Activated naive CD4-positive, alpha-beta T cell treated with anti-CD3 and anti-CD28 coated beads, Interleukin-2, amount 50 U/mL, for 72 hours (primary cell): ENCODE data around the gene CYLC2. TPM values are rescaled to one million over a fixed set of nuclear protein-coding genes. Genes with fewer than 3 reads are reported as not detected.

Experiments used
- ATAC-seq, 2 donors: fragments of 150-1000 bp; cut with Tn5 transposase; 2 replicates each; pipeline ENCODE4 v1.10.0; 2021; ENCODE audit warnings: mild to moderate bottlenecking in 2 of 2, moderate library complexity in 2 of 2
- DNase-seq, 2 donors: peaks; one replicate each; pipeline ENCODE4 v3.0.0; 2021 to 2022; ENCODE audit warnings: low spot score in 2 of 2
- H3K27ac Mint-ChIP-seq, 2 donors: one replicate each; pipeline ENCODE4 v1.8.0; 2022; ENCODE audit warnings: mild to moderate bottlenecking in 2 of 2, mixed read lengths in 2 of 2
- H3K36me3 Mint-ChIP-seq, 2 donors: one replicate each; pipeline ENCODE4 v1.8.0; 2022; ENCODE audit warnings: mixed read lengths in 2 of 2
- H3K9me3 Mint-ChIP-seq, 2 donors: one replicate each; pipeline ENCODE4 v1.8.0; 2022; ENCODE audit warnings: mixed read lengths in 2 of 2
- total RNA-seq, 2 donors: library from RNA; stranded (reverse); gene quantifications; one replicate each; pipeline ENCODE4 v1.2.3, GENCODE V29; 2022

CYLC2 gene, protein sequence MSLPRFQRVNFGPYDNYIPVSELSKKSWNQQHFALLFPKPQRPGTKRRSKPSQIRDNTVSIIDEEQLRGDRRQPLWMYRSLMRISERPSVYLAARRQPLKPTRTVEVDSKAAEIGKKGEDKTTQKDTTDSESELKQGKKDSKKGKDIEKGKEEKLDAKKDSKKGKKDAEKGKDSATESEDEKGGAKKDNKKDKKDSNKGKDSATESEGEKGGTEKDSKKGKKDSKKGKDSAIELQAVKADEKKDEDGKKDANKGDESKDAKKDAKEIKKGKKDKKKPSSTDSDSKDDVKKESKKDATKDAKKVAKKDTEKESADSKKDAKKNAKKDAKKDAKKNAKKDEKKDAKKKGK
- total RNA-seq, result not detected

DNA sequence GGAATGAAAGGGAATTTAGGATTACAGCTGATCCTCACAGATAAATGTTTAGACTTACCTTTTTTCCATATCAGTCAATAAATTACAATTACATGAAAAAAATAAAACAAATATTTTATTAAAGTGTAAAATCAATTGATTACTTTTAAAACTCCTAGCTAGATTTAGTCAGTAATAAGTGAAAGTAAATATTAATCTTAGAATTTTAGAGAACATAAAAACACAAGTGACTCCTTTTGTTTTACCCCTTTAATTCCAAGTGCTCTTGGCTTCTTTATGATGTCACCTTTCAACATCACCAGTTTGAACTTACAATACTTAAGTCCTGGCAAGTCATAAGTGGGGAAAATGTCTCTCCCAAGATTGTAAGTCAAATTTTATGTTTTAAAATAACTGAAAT is at the start of gene CYLC2:
TSS of gene CYLC2 (plus strand) at position 301 of the 400 bp plus-strand sequence. CDS start at position 349, 48 bp downstream.
- DNase-seq (no peak), ATAC-seq (no peak)
- Mint-ChIP-seq H3K27ac (no peak within 1 kb of the TSS), H3K36me3 (no peaks in the 10 kb centered on the region), H3K9me3 (no peaks in the 10 kb centered on the region)

DNA sequence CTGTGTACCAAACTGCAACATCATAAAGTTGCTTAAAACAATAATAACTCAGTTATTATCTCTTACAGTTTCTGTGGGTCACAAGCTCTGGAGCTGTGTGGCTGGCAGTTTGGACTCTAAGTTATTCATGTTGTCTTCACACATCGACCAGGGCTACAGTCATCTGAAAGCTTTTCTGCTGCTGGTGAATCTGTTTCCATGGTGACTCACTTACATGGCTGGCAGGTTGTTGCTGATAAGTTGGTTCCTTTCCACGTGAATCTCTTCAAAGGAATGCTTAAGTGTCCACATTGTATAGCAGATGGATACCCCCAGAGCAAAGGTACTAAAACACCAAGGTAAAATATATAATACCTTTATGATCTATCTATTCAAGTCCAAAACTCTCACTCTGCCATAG is 44.8 kb upstream of the CYLC2 start:
- H3K27ac Mint-ChIP-seq, result no peak overlapping the region
- H3K9me3 Mint-ChIP-seq, result peaks cover 9 to 20% of the 10 kb centered on the region in 2 donors
- DNase-seq (no peak), ATAC-seq (no peak)
- no peaks in the 10 kb centered on the region for H3K36me3 Mint-ChIP-seq

DNA sequence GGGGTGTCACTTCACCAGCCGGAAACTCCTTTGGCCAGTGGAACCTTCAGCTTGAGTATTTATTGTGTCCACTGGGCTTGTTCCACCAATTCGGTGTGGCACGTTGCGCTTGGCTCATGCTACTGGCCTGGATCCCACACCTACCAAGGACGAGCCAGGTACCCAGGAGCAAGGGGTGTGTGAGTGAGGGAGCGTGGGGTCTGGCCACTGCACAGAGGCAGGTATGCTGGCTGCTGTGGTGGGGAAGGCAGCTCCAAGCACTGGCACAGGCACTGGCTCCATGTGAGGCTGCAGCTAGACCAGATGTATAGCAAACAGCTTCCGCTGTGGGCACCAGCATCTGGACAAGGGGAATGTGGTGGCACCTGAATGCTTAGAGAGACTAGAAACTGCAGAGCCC is 28.1 kb upstream of the CYLC2 start:
- Mint-ChIP-seq H3K9me3 (peaks cover 27 to 29% of the 10 kb centered on the region in 2 donors), H3K27ac (no peak overlapping the region)

DNA sequence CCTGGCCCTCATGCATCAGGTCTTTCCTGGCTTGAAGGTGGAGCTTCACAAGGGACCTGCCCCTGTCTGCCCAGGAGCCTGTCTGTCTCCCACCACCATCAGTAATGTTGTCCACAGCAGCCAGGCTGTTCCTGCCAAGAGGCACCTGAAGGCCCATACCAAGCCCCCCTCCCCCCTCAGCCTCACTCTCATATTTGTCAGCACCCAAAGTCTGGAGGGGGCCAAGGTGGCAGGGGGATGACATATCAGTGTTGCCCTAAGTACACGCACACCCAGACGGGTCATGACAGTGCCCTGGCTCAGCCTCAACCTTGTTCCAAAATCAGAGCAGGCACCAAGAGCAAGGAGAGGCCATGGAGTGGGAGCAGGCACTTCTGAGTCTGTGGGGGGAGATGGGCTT is 27.2 kb upstream of the CYLC2 start:
- Mint-ChIP-seq H3K9me3 (peaks cover 28 to 30% of the 10 kb centered on the region in 2 donors), H3K36me3 (peaks cover 6 to 15% of the 10 kb centered on the region in 2 donors), H3K27ac (no peak overlapping the region)
- ATAC-seq (no peak), DNase-seq (no peak)

More for the DNA sequence above, 28.1 kb upstream of the CYLC2 start:
- DNase-seq (no peak), ATAC-seq (no peak)
- peaks cover 6 to 15% of the 10 kb centered on the region in 2 donors for H3K36me3 Mint-ChIP-seq

DNA sequence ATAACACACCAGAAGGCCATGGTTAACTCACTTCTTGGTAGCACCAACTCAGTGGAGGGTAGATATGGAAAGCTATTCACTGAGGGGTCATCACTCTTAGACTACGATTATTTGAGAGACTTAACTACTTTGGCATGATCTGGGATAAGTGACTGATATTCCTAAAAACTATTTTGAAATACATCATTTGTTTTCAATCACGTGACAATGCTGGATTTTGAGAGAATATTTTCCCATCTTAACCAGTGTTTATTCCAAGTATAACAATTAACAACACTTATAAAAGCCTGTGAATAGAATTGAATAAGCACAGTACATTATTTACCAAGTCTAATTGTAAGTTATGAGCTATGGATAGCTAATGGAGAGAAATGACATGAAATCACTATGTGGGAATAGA is 22.4 kb upstream of the CYLC2 start:
- H3K9me3 Mint-ChIP-seq, result peaks cover 35 to 36% of the 10 kb centered on the region in 2 donors
- H3K27ac Mint-ChIP-seq, result no peak overlapping the region
- H3K36me3 Mint-ChIP-seq, result peaks cover 6 to 11% of the 10 kb centered on the region in 2 donors
- ATAC-seq, result no peak
- DNase-seq, result no peak

DNA sequence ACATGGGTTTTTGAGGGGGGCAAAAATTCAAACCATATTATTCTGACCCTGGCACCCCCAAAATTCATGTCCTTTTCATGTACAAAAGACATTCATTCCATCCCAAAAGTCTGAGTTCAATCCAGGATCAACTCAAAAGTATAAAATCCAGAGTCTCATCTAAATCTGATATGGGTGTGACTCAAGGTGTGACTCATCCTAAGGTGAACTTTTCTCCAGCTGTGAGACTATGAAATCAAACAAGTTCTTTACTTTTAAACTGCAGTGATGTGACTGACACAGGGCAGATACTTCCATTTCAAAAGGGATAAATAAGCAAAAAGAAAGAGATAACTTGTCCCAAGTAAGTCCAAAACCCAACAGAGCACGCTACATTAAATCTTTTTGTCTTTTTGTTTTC is 20.6 kb upstream of the CYLC2 start:
- no peak overlapping the region for H3K27ac Mint-ChIP-seq

DNA sequence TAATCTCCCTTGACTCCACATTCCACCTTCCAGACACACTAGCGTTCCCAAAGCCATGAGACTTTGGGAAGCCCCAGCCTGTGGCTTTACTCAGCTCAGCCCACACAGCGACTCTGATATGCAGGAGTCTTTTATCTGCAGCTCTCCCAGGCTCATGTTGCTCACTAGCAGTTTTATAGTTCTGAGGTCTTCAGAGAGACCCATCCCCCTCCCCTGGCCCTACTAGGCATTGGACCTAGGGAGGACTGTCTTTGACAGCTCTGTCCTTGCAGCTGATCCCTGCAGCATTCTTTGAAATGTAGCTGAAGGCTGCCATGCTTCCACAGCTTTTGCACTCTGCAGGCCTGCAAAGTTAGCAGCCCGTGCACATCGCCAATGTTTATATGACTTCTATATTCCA is 19.9 kb upstream of the CYLC2 start:
- Mint-ChIP-seq H3K36me3 (peaks cover 0 to 4% of the 10 kb centered on the region in 2 donors), H3K9me3 (peaks cover 24 to 29% of the 10 kb centered on the region in 2 donors), H3K27ac (no peak overlapping the region)
- no peak for DNase-seq
- ATAC-seq, result no peak

More for the DNA sequence above, 20.6 kb upstream of the CYLC2 start:
- Mint-ChIP-seq H3K9me3 (peaks cover 25 to 30% of the 10 kb centered on the region in 2 donors), H3K36me3 (peaks cover under 1 to 6% of the 10 kb centered on the region in 2 donors)
- ATAC-seq (no peak), DNase-seq (no peak)

DNA sequence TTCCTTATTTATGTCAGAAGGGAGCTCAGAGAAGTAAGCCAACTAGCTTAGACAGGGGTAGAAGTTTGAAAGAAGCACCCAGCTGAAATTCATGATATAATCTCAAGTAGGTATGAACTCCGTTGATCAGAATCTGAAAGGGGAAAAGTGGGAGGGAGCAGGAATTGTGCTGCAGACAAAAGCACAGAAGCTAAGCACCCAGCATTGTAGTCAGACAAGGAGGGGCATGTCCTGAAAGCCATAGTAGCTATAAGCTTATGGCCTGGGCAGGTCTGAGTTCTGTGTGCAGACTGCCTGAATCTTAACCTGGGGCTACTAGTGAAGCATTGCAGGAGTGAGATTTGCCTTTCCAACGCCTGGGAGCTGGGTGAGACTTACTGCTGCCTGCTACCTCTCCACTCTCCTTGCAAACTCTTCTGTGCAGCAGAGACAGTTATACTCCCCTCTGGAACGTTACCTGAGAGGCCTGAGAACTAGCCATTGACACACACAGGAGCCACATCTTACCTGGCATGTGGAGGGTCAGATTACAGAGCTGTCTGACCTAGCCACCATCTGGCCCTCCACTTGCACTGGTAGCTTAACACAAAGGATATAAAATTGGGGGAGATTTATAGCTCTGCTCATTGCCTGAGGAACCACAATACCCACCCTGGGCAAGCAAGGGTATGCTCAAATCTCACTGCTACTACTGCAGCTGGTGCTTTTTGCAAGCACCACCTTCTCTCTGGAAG is 9.8 kb upstream of the CYLC2 start:
- Mint-ChIP-seq H3K36me3 (peaks cover 0 to 8% of the 10 kb centered on the region in 2 donors), H3K27ac (no peak overlapping the region), H3K9me3 (peaks cover 10 to 16% of the 10 kb centered on the region in 2 donors)
- no peak for DNase-seq
- no peak for ATAC-seq

DNA sequence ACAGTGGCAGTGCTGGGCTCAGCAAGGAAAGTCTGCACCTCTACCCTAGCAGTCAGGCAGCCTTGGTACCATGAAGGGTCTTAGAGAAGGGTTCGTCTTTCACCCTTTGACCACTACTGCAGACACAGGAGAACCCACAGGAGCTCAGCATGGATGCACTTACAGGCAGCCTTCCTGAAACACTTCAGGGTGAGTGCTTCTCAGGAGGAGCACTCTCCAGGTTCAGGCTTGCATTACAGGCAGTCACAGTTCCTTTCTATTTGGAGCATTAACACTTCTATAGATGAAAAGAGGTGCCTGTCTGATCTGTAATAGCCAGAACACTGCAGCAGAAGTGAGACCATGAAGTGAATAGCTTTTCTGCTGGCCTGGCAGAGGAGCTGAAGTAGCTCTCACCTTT is 8.7 kb upstream of the CYLC2 start:
- peaks cover 10 to 16% of the 10 kb centered on the region in 2 donors for H3K9me3 Mint-ChIP-seq

DNA sequence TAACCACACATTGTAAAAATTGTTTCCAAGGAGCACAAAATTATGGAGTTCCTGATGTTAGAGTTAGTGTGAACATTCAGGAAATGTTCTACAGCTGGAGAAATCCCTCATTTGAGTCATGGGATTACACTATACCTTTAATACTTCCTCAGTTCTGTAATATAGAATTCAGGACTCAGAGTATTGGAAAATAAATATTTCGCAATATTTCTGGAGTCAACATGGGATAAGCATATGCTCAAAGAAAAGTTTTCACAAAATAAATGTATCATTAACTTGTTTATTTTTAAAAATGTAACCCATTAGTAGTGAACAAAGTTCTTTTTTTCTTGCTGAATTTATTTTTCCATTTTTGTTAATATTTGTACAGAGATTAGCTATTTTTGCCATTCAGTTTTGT is 8.6 kb downstream of the CYLC2 start:
- DNase-seq, result no peak
- Mint-ChIP-seq H3K27ac (no peak overlapping the region), H3K36me3 (no peaks in the 10 kb centered on the region), H3K9me3 (peaks cover 11 to 12% of the 10 kb centered on the region in 2 donors)
- no peak for ATAC-seq

More for the DNA sequence above, 8.7 kb upstream of the CYLC2 start:
- DNase-seq (no peak), ATAC-seq (no peak)
- H3K36me3 Mint-ChIP-seq, result peaks cover 0 to 8% of the 10 kb centered on the region in 2 donors
- no peak overlapping the region for H3K27ac Mint-ChIP-seq

DNA sequence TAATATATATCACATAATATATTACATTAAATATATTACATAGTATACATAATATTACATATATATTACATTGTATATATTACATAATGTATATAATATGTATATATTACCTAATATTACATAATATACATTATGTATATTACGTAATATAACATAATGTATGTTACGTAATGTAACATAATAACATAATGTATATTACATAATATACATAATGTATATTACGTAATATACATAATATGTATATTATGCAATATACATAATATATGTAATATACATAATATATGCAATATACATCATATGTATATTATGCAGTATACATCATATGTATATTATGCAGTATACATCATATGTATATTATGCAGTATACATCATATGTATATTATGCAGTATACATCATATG is 19.1 kb downstream of the CYLC2 start:
- Mint-ChIP-seq H3K27ac (no peak overlapping the region), H3K36me3 (no peaks in the 10 kb centered on the region), H3K9me3 (no peaks in the 10 kb centered on the region)
- no peak for DNase-seq
- no peak for ATAC-seq

DNA sequence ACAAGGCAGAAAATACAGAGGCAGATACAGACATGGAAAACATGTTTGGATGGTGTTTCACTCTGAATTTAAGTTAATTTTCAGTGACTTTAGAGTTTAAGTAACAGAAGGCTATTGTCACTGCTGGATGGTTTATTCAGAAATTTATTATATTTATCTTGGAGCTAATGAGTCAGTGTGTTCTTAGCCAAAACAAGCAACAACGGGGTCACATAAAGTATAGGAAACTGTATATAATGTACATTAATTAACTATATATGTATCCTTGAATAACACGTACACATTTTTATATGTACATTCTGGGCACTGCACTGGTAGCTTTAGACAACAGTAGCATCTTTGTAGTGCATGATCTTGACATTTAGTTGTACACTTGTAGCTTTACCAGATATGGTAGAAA is 30.7 kb downstream of the CYLC2 start:
- Mint-ChIP-seq H3K27ac (no peak overlapping the region), H3K9me3 (peaks cover 0 to 28% of the 10 kb centered on the region in 2 donors), H3K36me3 (peaks cover 0 to 12% of the 10 kb centered on the region in 2 donors)
- DNase-seq (no peak), ATAC-seq (no peak)

DNA sequence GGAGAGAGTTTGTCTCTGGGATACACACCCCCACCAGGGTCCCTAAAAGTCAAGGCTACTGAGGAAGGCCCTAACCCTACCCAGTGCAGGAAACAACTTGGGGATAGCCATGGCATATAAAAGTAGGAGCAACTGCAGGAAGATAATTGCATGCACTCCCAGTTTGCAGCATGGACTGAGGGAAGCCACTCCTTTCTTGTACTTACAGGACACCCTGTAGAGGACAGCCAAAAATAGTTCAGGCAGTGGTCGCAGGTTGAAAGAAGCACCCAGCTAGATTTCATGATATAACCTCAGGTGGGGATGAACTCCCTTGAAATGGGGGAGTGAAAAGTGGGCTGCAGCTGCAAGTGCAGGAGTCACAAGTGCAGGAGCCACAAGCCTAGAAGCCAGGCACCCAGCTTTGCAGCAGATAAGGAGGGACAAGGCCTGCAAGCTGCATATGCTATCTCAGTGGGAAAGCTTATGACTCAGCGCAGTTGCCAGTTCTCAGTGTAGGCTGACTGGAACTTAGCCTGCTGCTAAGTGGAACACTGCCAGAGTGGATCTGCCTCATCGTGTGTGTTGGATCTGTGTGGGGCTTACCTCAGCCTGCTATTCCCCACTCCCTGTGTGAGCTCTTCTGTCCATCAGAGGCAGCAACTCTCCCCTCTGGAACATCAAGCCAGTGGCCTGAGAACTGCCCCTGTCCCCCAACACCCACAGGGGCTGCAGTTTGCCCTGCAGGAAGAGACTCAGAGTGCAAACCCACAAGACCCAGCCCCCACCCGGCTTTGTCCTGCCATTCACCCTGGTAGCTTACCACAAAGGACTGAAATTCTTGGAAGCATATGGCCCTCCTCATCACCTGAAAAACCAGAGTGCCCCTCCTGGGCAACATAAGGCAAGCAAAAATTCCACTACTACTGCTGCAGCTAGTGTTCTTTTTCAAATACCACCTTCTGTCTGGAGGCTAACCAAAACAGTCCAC is 42.7 kb downstream of the CYLC2 start:
- no peak for ATAC-seq
- no peak overlapping the region for H3K27ac Mint-ChIP-seq
- peaks cover 14 to 24% of the 10 kb centered on the region in 2 donors for H3K9me3 Mint-ChIP-seq
- no peak for DNase-seq
- no peaks in the 10 kb centered on the region for H3K36me3 Mint-ChIP-seq

DNA sequence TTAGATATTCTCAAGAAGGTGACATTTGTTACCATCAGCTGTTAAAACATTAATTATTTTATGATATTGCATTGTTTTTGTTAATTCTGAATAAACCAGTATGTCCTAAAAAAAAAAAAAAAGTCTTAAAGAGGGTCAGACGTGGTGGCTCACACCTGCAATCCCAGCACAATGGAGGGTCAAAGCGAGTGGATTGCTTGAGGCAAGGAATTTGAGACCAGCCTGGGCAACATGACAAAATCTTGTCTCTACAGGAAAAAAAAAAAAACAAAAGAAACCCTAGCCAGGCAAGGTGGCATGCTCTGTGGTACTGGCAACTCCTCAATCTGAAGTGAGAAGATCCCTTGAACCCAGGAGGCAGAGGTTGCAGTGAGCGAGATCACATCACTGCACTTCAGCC is 46.8 kb downstream of the CYLC2 start:
- ATAC-seq, result no peak
- H3K27ac Mint-ChIP-seq, result no peak overlapping the region

More for the DNA sequence above, 46.8 kb downstream of the CYLC2 start:
- Mint-ChIP-seq H3K9me3 (peaks cover 19 to 28% of the 10 kb centered on the region in 2 donors), H3K36me3 (no peaks in the 10 kb centered on the region)
- no peak for DNase-seq
